Smooth muscle cell of the pulmonary artery (primary cell): ENCODE results near the gene LONP2. TPM values are rescaled to one million over a fixed set of nuclear protein-coding genes. Genes with fewer than 3 reads are reported as not detected.

Experiments used
- total RNA-seq: library from RNA; depleted of rRNA; stranded (reverse); fragments of >200 nt; gene quantifications from 2 replicates; pipeline ENCODE4 v1.2.3, GENCODE V29; 2014

LONP2 gene
- total RNA-seq: 77.1 and 87.8 TPM in 2 replicates

GRCh38 chr16:48244080-48244862, at the start of gene LONP2:
Gene LONP2 (plus strand): TSS chr16:48244300. CDS start chr16:48244389, 89 bp downstream.

GRCh38 chr16:48247311-48247710, 3.2 kb downstream of the LONP2 start, which contains the start of gene ABCC11:
Gene ABCC11 (minus strand): TSS chr16:48247539. CDS start chr16:48231921, 15,618 bp downstream.

GRCh38 chr16:48385253-48386150, 141.4 kb downstream of the LONP2 start, which contains the start of gene SIAH1:
Gene SIAH1 (minus strand): TSS chr16:48385413. CDS start chr16:48362428, 22,985 bp downstream.

Other genes with a start within 250 kb of the LONP2 start
- 0.26 TPM in 1 of 2 replicates, not detected in the other for gene ABCC12, start 88.3 kb upstream of the LONP2 start, total RNA-seq
- gene ABCC11, start 3.2 kb downstream of the LONP2 start, total RNA-seq: 0.26 and 0.30 TPM in 2 replicates
- gene SIAH1, start 141.1 kb downstream of the LONP2 start, total RNA-seq: 30.8 and 34.4 TPM in 2 replicates